Suprapubic skin (tissue), 4 donors: ENCODE data around the gene CTBP2.

ENCODE experiments used
- EP300 ChIP-seq: sonication (generic); formaldehyde crosslinking; IDR thresholded peaks from one replicate; pipeline ENCODE4 v1.6.1; 2017; ENCODE audit warnings: antibody characterized with exemption
- POLR2AphosphoS5 ChIP-seq, 3 donors: sonication (generic); formaldehyde crosslinking; IDR thresholded peaks; one replicate each; pipeline ENCODE4 v1.6.1; 2017; ENCODE audit warnings: antibody characterized with exemption in 3 of 3
- TF ChIP-seq, protein P1 (sequence below), 2 donors: fragments of 200-600 bp in 1 of 2; fragments of 450-650 bp in 1 of 2; sonication (generic) in 1 of 2; IDR thresholded peaks; one replicate each; pipeline ENCODE4 v1.5.1; 2016 to 2019; ENCODE audit warnings: antibody characterized with exemption in 2 of 2, mild to moderate bottlenecking in 1 of 2, moderate library complexity in 1 of 2

DNA sequence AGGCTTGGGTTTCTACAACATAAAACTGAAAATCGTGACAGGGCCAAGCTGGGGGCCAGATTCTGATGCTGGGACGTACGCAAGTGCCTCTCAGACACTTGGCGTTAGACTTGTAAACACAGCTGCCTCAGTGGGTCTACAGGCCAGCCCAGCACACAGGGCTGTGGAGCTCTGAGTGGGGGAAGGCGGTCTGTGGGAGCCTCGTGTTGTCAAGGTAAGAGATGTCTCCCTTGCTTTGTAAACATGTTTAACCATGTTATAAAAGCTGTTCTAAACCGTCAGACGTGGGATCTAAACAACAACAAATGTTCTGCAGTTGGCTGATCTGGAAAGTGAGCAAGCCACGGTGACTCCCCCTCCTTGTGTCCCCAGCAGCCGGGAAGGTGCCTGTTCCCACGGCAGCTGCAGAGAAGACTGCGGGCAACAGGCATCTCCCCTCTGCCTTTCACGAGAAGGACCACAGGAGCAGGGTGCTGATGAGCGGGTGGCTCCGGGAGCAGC is 150.7 kb downstream of the CTBP2 start:
- no peak for TF ChIP-seq POLR2AphosphoS5 (IDR thresholded peaks at IDR 0.05)
- TF ChIP-seq, protein P1, sequence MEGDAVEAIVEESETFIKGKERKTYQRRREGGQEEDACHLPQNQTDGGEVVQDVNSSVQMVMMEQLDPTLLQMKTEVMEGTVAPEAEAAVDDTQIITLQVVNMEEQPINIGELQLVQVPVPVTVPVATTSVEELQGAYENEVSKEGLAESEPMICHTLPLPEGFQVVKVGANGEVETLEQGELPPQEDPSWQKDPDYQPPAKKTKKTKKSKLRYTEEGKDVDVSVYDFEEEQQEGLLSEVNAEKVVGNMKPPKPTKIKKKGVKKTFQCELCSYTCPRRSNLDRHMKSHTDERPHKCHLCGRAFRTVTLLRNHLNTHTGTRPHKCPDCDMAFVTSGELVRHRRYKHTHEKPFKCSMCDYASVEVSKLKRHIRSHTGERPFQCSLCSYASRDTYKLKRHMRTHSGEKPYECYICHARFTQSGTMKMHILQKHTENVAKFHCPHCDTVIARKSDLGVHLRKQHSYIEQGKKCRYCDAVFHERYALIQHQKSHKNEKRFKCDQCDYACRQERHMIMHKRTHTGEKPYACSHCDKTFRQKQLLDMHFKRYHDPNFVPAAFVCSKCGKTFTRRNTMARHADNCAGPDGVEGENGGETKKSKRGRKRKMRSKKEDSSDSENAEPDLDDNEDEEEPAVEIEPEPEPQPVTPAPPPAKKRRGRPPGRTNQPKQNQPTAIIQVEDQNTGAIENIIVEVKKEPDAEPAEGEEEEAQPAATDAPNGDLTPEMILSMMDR (IDR thresholded peaks at IDR 0.05), result no peak
- no peak for TF ChIP-seq EP300
